HG03039 (cell line): ENCODE data around the gene TPGS2.
"Not testable (repeated sequence)": the region's sequence is repeated elsewhere in the genome, so short reads cannot be mapped to it uniquely, and the experiment has no call there.

Source experiments
- ATAC-seq: cut with Tn5 transposase; IDR thresholded peaks from one replicate; pipeline ENCODE4 v1.9.1; 2021; ENCODE audit warnings: mild to moderate bottlenecking, moderate library complexity; ENCODE audit not compliant: unreplicated experiment

TPGS2 gene

GRCh38 chr18:36825526-36825925 lies 3.3 kb downstream of the TPGS2 start:
- ATAC-seq: no peak

DNA sequence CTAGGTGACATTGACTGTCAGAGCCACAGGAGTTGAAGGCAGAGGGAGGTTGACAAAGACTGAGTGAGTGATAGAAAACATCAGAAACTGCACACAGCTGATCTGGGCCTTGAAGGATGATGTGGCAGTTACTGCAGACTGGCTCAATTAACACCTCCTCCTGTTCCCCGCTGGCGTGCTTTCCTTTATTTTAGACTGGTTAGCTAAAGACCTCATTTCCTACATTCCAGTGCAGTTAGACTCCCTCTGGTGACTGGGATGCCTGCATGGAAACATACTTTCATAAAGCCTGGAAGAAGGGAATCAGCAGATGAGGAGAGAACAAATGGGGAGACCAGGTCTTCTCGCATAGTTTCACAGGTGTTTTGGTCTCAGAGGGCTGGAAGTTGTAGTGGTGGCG lies 7.1 kb downstream of the TPGS2 start:
- no peak for ATAC-seq

DNA sequence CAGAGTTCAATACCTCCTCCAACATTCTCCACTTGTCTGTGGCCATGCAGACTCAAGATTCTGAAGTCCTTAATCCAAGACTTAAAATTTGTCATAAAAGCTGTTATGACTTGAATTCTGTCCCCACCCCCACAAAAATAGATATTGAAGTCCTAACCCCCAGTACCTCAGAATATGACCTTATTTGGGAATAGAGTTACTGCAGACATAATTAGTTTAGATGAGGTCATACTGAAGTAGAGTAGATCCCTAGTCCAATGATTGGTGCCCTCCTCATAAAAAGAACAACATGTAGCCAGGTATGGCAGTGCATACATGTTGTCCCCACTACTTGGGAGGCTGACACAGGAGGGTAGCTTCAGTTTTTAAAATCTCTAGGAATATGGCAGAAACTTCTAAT lies 9.2 kb downstream of the TPGS2 start:
- ATAC-seq: no peak

GRCh38 chr18:36818652-36819051 lies 10.2 kb downstream of the TPGS2 start:
- ATAC-seq: no peak

DNA sequence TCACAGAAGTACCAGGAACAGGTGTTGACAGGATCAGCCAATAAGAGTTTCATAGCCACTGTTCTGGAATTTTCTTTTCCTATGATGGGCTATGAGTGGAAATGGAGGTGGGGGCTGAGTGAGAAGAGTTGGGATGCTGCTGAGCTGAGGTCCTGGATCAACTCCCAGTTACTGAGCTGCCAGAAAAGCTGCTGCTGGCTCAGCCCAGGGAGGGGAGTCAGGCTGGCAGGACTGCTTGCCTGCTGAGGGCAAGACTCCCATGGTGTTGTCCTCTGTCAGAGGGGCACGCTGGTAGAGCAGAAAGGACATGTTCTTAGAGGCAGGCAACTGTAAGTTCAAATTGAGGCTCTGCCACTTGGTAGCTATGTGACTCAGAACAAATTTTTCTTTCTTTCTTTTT lies 11.8 kb downstream of the TPGS2 start:
- ATAC-seq: no peak

DNA sequence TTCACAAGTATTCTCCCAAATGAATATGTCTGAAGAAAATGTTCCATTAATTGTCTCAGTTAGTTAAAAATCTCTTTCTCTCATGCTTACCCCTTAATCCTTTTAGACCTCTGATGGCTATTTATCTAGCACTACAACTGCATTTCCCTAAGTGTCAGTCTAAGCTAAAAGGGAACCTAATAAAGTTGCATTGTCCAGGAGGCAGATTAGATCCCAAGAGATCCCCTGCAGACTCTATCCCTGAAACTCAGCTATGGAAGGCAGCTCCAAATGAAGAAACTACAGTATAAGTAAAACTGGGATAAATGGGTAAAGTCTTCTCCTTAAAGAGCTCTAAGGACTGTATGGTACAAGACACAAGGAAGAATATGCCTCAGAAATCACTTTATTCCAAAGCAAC lies 12.7 kb downstream of the TPGS2 start:
- not testable (repeated sequence) for ATAC-seq

GRCh38 chr18:36814994-36815393 lies 13.8 kb downstream of the TPGS2 start:
- no peak for ATAC-seq

GRCh38 chr18:36813824-36814223 lies 15.0 kb downstream of the TPGS2 start:
- no peak for ATAC-seq

GRCh38 chr18:36813101-36813775 lies 15.6 kb downstream of the TPGS2 start:
- ATAC-seq: no peak

- ATAC-seq: no peak
These were observed 16.1 kb downstream of the TPGS2 start for GRCh38 chr18:36812678-36813077.

- no peak for ATAC-seq
These were observed 16.8 kb downstream of the TPGS2 start for GRCh38 chr18:36811955-36812354.

DNA sequence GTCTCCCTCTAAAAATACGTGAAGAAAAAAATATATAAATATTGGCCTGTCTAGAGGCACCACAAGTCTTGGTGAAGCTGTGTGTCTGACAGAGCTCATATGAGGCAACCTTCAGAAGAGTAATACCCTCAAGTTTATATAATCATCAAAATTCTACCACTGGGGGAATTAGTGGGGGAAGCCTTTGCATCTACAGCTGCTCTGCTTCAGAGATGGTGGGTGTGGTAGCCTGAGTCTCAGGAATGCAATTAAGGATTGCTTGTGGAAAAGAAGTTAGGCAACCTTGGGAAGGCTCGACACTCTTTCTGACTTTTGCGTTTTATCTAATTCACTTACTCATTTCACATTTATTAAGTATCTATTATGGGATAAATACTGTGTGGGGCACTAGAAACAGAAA lies 17.4 kb downstream of the TPGS2 start:
- no peak for ATAC-seq

- peak; percentile 88 for ATAC-seq
These were observed 19.0 kb downstream of the TPGS2 start for GRCh38 chr18:36809590-36810381.

DNA sequence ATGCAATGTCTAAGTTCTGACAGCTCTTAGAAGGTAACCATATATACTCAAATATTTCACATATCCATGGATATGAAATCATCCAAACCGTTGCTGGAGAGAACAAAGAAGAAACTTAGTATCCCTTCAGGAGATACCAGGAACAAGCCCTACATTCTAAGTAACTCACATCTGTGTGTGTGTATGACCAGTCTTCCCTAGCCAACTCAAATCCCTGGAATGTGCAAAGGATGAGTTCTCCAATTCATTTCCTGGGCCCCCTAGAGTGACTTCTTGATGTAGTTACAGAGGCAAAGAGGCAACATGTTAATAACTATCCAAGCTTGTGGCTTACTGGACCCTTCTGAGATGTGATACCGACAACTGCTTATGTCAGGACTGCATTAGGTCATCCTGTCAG lies 20.1 kb downstream of the TPGS2 start:
- no peak for ATAC-seq

DNA sequence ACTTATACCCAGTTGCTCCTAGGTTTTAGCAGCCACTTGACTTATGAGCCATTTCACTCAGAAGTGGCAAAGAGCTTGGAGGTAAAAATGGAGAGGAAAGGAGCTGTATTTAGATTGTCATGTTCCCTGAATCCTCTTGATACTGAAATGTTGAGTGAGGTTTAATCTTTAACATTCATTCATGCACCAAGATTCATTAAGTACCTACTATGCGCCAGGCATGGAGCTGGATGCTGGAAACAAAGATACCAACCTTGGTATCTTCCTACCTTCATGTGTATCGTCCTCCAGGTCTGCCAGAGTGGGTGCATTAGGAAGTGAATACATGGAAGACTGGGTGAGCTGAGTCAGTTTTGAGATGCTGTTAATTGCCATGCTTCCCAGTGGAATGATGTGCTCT lies 23.7 kb downstream of the TPGS2 start:
- no peak for ATAC-seq

DNA sequence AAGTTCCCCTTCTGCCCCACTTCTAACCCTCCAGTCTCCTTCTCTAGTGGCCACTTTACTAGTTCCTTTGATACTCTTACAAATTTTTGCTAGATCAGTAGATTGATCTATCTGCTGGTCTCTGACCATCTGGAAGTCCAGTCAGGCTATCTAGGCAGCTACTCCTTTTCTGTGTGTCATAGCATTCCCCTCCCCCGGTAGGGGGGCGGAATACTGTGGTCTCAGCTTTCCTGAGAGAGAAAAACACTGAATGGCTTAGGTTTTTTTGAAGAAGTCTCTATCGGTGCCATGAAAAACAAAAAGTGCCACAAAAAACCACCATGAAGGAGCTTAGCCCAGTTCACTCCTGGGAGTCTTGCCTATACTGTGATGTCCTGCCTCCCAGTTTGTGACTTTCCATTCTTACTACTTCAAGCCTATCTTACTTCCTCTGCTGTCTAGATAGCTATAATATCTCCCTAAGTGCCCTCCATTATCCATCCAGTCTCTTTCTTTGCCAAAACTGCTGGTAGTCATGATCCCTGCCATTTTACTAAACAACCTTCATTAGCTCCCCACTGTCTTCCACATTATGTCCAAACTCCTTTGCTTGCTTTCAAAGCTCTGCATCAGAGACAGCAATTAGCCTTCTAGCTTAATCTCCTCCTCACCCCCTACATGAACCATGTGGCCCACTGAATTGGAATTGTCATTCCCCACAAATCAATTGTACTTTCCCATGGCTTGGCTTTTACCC lies 29.9 kb downstream of the TPGS2 start:
- ATAC-seq: no peak

DNA sequence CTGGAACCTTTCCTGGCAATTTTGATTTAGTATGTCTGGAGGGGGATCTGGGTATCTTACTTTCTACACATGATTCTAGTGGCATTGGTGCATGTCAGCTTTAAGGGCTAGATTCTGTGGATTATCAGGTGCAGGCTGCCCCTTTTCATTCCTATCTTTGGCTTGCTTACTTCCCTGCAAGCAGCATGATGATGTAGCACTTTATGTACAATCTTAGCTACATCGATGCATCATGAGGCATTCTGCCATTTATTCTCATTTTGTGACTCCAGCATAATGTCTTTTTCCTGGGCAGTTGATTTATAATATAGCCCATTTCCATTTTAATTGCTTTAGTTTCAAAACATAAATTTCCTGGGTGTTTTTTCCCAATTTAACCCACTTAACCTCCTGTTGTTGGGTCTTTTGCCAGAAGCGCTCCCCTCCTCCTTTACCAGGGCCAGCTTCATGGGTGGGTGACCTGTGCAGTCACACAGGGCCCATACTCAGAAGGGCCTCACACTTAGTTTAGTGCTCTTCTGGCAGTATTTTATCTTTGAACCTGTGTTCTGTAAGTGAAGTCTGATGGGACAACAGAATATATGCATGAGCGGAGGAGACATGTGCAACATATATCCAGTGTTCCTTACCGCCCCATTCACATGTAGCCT lies 36.0 kb downstream of the TPGS2 start:
- no peak for ATAC-seq

DNA sequence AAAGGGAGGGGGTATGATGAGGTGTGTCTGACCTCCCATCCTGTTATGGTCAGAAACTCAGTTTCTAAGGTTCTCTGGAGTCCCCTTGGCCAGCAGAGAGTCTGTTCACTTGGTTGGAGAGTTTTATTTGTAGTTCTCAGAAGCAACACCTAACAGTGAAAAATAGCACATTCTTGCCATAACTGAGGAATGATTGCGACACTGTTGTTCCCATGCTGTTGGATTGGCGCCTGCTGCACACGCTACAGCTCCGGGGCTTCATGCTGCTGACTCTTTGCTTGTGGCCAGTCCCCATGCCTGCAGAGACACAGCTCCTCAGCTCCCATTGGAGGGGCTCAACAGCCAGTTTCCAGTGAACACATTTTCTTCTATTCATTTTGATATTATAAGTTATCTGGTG lies 42.1 kb downstream of the TPGS2 start:
- no peak for ATAC-seq

DNA sequence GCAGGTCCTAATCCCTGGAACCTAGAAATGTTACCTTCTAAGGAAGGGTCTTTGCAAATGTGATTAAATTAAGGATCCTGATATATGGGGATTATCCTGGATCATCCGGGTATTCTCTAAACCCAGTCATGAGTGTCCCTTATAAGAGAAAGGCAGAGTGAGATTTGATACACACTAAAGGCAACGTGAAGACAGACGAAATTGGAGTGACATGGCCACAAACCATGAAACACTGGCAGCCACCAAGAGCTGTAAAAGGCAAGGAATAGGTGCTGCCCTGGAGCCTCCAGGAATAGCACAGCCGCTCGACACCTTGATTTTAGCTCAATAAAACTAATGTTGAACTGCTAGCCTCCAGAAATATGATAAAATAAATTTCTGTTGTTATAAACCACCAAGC lies 45.0 kb downstream of the TPGS2 start:
- ATAC-seq: no peak

DNA sequence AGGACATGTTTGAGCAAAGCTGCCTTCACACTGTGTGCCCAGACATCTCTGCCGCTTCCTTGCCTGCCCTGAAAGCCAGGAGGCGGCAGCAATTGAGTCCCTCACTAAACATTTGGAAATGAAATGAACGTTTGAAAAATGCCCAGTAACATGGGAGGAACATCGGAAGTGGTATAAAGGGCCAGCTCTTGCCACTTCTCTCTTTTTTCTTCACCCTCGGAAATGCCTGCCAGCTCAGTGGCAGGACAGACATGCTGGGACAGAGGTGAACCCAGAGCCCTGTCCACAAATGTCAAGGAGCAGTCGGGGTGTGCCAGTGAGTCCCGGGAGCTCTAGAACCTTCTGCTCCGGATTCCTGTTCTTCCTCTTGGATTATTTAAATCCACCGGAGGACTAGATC lies 46.1 kb downstream of the TPGS2 start:
- ATAC-seq: no peak

- ATAC-seq: no peak
These were observed 48.1 kb downstream of the TPGS2 start for GRCh38 chr18:36780748-36781147.
